ENCODE measurements around the gene MLIP. TPM values are rescaled to one million over a fixed set of nuclear protein-coding genes. Genes with fewer than 3 reads are reported as not detected.

Gene MLIP
- total RNA-seq, 4 donors from 2014 or later = 4.0 to 8.1 (median 4.2) TPM; not detected in 1

DNA sequence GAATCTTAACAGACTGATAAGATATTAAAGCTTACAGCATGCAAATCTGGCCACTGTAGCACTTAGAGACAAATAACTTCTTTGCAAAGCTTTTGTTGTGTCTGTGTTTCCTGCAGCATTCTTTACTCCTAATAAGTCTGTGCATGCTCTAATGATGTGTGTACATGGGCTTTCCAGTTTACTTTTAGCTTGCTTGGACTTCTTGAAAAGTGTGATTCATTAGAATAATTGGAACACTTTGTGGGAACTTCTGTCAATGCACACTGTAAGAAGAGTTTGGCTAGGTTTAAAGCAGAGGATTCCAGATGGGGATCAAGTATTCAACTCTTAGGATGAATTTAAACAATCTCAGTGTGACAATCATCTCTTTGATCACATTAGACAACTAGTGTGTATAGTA lies 174.9 kb downstream of the MLIP start:
- no peaks in the 10 kb centered on the region for H3K4me1 ChIP-seq
- no peak for DNase-seq
- no peaks in the 10 kb centered on the region for H3K9me3 ChIP-seq
- H3K4me3 ChIP-seq (replicated peaks in 1 of 3) = no peak overlapping the region
- intact Hi-C loops (cut with DNase I) = no loop called here
- H3K36me3 ChIP-seq = no peaks in the 10 kb centered on the region
- TF ChIP-seq, protein P1, sequence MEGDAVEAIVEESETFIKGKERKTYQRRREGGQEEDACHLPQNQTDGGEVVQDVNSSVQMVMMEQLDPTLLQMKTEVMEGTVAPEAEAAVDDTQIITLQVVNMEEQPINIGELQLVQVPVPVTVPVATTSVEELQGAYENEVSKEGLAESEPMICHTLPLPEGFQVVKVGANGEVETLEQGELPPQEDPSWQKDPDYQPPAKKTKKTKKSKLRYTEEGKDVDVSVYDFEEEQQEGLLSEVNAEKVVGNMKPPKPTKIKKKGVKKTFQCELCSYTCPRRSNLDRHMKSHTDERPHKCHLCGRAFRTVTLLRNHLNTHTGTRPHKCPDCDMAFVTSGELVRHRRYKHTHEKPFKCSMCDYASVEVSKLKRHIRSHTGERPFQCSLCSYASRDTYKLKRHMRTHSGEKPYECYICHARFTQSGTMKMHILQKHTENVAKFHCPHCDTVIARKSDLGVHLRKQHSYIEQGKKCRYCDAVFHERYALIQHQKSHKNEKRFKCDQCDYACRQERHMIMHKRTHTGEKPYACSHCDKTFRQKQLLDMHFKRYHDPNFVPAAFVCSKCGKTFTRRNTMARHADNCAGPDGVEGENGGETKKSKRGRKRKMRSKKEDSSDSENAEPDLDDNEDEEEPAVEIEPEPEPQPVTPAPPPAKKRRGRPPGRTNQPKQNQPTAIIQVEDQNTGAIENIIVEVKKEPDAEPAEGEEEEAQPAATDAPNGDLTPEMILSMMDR (IDR thresholded peaks at IDR 0.05) = no peak
- no peak for TF ChIP-seq POLR2A (IDR thresholded peaks at IDR 0.05)
- no peaks in the 10 kb centered on the region for H3K27me3 ChIP-seq
- H3K27ac ChIP-seq = no peak overlapping the region

DNA sequence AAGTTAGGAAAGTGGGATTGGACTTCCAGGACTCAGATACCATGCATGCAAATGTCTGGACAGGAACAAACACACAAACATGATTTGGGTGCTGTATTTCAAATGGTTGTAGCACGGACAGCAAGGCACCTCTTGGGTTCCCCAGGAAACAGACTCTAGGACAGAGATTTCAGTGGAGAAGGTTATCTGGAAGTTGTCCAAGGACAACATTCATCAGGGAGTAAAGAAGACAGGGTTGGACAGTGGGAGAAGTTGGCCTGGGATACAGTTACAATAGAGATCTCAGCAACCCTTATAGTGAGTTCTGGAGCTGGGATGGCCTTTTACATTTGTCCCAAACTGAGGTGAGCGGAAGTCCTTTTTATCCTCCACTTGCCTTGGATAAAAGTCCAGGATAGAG lies 177.2 kb downstream of the MLIP start:
- DNase-seq = no peak
- H3K27me3 ChIP-seq = no peaks in the 10 kb centered on the region
- H3K4me1 ChIP-seq = no peaks in the 10 kb centered on the region
- intact Hi-C loops (cut with DNase I) = no loop called here
- no peaks in the 10 kb centered on the region for H3K9me3 ChIP-seq
- H3K4me3 ChIP-seq (replicated peaks in 1 of 3) = no peak overlapping the region
- TF ChIP-seq, protein P1 (IDR thresholded peaks at IDR 0.05) = no peak
- no peak for TF ChIP-seq POLR2A (IDR thresholded peaks at IDR 0.05)
- WGBS, 2 donors = 93 to 94% methylated on average over 2 of the region's 2 CpGs
- no peak overlapping the region for H3K27ac ChIP-seq
- no peaks in the 10 kb centered on the region for H3K36me3 ChIP-seq

DNA sequence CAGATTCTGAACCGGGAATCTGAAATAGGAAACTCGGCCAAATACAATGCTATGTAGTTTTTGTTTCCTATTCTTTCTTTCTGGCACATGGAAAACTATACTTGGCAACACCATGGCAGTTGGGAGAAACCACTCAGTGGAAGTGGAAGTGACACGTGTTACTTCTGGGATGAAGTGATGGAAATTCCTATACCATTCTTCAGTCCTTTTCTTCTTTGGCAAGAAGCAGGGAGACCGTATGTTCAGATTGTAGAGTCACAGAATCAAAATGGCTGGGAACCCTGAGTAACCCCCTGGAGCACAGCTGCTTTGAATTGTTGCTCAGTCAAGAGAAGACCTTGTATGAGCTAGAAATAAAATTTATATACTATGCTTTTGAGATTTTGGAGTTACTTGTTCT lies 178.2 kb downstream of the MLIP start:
- no peak for DNase-seq
- no peaks in the 10 kb centered on the region for H3K36me3 ChIP-seq
- intact Hi-C loops (cut with DNase I) = no loop called here
- no peaks in the 10 kb centered on the region for H3K9me3 ChIP-seq
- TF ChIP-seq, protein P1 (IDR thresholded peaks at IDR 0.05) = no peak
- TF ChIP-seq POLR2A (IDR thresholded peaks at IDR 0.05) = no peak
- H3K4me1 ChIP-seq = no peaks in the 10 kb centered on the region
- no peaks in the 10 kb centered on the region for H3K27me3 ChIP-seq
- no peak overlapping the region for H3K27ac ChIP-seq
- WGBS, 2 donors = 82 to 84% methylated on average over 4 of the region's 4 CpGs
- no peak overlapping the region for H3K4me3 ChIP-seq (replicated peaks in 1 of 3)

GRCh38 chr6:54291146-54291545 lies 179.9 kb downstream of the MLIP start:
- no peak for TF ChIP-seq POLR2A (IDR thresholded peaks at IDR 0.05)
- TF ChIP-seq, protein P1 (IDR thresholded peaks at IDR 0.05) = no peak
- 56 to 57% methylated on average over 2 of the region's 2 CpGs for WGBS, 2 donors
- intact Hi-C loops (cut with DNase I) = no loop called here

DNA sequence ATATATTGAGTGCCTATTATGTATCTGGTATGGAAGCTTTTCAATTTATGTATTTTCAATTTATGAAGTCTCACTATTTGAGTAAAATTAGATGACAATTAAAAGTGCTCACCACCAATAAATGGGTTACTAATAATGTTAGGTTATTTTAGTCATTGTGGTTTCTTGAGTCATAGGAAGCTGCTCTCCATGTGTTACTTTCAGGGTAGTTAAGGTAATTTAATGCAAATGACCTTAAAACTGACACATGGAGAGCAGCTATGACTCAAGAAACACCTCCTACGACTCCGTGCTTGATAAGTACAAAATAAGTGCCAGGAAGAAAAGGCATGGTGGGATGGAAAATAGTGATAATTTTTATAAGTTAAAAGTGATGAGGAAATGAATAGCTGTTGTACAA lies 180.5 kb downstream of the MLIP start:
- Histone ChIP-seq H3K27ac (no peak overlapping the region), H3K4me3 (replicated peaks in 1 of 3) (no peak overlapping the region), H3K9me3 (no peaks in the 10 kb centered on the region), H3K36me3 (no peaks in the 10 kb centered on the region), H3K27me3 (no peaks in the 10 kb centered on the region), H3K4me1 (no peaks in the 10 kb centered on the region)
- TF ChIP-seq, protein P1 (IDR thresholded peaks at IDR 0.05) = no peak
- TF ChIP-seq POLR2A (IDR thresholded peaks at IDR 0.05) = no peak
- intact Hi-C loops (cut with DNase I) = no loop called here
- DNase-seq = no peak
- 69 to 84% methylated on average over 2 of the region's 2 CpGs for WGBS, 2 donors

More at GRCh38 chr6:54291146-54291545, 179.9 kb downstream of the MLIP start:
- Histone ChIP-seq H3K36me3 (no peaks in the 10 kb centered on the region), H3K9me3 (no peaks in the 10 kb centered on the region), H3K27me3 (no peaks in the 10 kb centered on the region), H3K27ac (no peak overlapping the region), H3K4me1 (no peaks in the 10 kb centered on the region), H3K4me3 (replicated peaks in 1 of 3) (no peak overlapping the region)
- no peak for DNase-seq
